ENCODE measurements around the gene MAPKAP1.

MAPKAP1 gene

GRCh38 chr9:125532412-125532811, 174.6 kb downstream of the MAPKAP1 start:
- H2BK120ac ChIP-seq (ENCODE audit: insufficient read depth, low read length, poor library complexity): no peak overlapping the region
- H2BK5ac ChIP-seq (ENCODE audit: low read depth, low read length, poor library complexity): no peak overlapping the region
- H3K36me3 ChIP-seq (ENCODE audit: control insufficient read depth in 1 of 2, insufficient read depth in 2 of 2, low read length in 2 of 2): no peaks in the 10 kb centered on the region
- H3K4me3 ChIP-seq (ENCODE audit: low read depth, low read length): no peak overlapping the region
- no peak overlapping the region for H2AFZ ChIP-seq (ENCODE audit: insufficient read depth, low read length, poor library complexity)
- no peaks in the 10 kb centered on the region for H3K27me3 ChIP-seq (ENCODE audit: insufficient read depth, low read length)
- no peak overlapping the region for H4K12ac ChIP-seq (ENCODE audit: low read depth, low read length)
- WGBS (ENCODE audit: extremely low coverage, insufficient coverage, insufficient read length): no CpG with 5 or more reads among the region's 3 CpGs
- no peak overlapping the region for H3K4ac ChIP-seq (ENCODE audit: low read depth, low read length)
- no peak overlapping the region for H2BK12ac ChIP-seq (ENCODE audit: low read length)
- H4K8ac ChIP-seq (ENCODE audit: low read depth, low read length): no peak overlapping the region
- DNase-seq: no peak
- no peak overlapping the region for H3K23ac ChIP-seq (ENCODE audit: low read length)
- no peak overlapping the region for H4K91ac ChIP-seq (ENCODE audit: low read depth, low read length)
- no peak overlapping the region for H2AK5ac ChIP-seq (ENCODE audit: low read length)
- no peak overlapping the region for H3K14ac ChIP-seq (ENCODE audit: low read length)
- no peak overlapping the region for H3K18ac ChIP-seq (ENCODE audit: low read length)
- H3K79me2 ChIP-seq (ENCODE audit: control insufficient read depth, insufficient read depth, low read length, poor library complexity): peaks cover 2% of the 10 kb centered on the region
- no peaks in the 10 kb centered on the region for H3K9me3 ChIP-seq (ENCODE audit: insufficient read depth, low read depth, low read length)
- peaks cover 6% of the 10 kb centered on the region for H3K79me1 ChIP-seq (ENCODE audit: low read length)
- peaks cover 7 to 11% of the 10 kb centered on the region in 2 experiments for H3K4me1 ChIP-seq (ENCODE audit: control insufficient read depth in 1 of 2, insufficient read depth in 2 of 2, low read length in 2 of 2)
- no peak overlapping the region for H3K4me2 ChIP-seq (ENCODE audit: low read length)
- H3K27ac ChIP-seq (ENCODE audit: low read depth, low read length): no peak overlapping the region
- no peak overlapping the region for H3K9ac ChIP-seq (ENCODE audit: low read length)

GRCh38 chr9:125529589-125530515, 177.2 kb downstream of the MAPKAP1 start:
- no peak overlapping the region for H4K8ac ChIP-seq (ENCODE audit: low read depth, low read length)
- no peaks in the 10 kb centered on the region for H3K79me1 ChIP-seq (ENCODE audit: low read length)
- no peak overlapping the region for H4K91ac ChIP-seq (ENCODE audit: low read depth, low read length)
- no peak overlapping the region for H3K23ac ChIP-seq (ENCODE audit: low read length)
- no peak overlapping the region for H2BK120ac ChIP-seq (ENCODE audit: insufficient read depth, low read length, poor library complexity)
- no peak overlapping the region for H2AK5ac ChIP-seq (ENCODE audit: low read length)
- H3K9me3 ChIP-seq (ENCODE audit: insufficient read depth, low read depth, low read length): no peaks in the 10 kb centered on the region
- H3K4ac ChIP-seq (ENCODE audit: low read depth, low read length): no peak overlapping the region
- H2BK12ac ChIP-seq (ENCODE audit: low read length): no peak overlapping the region
- no peak overlapping the region for H3K4me3 ChIP-seq (ENCODE audit: low read depth, low read length)
- H2AFZ ChIP-seq (ENCODE audit: insufficient read depth, low read length, poor library complexity): no peak overlapping the region
- no peaks in the 10 kb centered on the region for H3K27me3 ChIP-seq (ENCODE audit: insufficient read depth, low read length)
- no CpG with 5 or more reads among the region's 5 CpGs for WGBS (ENCODE audit: extremely low coverage, insufficient coverage, insufficient read length)
- H3K9ac ChIP-seq (ENCODE audit: low read length): no peak overlapping the region
- H3K4me1 ChIP-seq (ENCODE audit: control insufficient read depth in 1 of 2, insufficient read depth in 2 of 2, low read length in 2 of 2): peaks cover 2 to 3% of the 10 kb centered on the region in 2 experiments
- H3K18ac ChIP-seq (ENCODE audit: low read length): no peak overlapping the region
- no peak overlapping the region for H4K12ac ChIP-seq (ENCODE audit: low read depth, low read length)
- no peak for DNase-seq
- H3K36me3 ChIP-seq (ENCODE audit: control insufficient read depth in 1 of 2, insufficient read depth in 2 of 2, low read length in 2 of 2): no peaks in the 10 kb centered on the region
- H3K14ac ChIP-seq (ENCODE audit: low read length): no peak overlapping the region
- H3K27ac ChIP-seq (ENCODE audit: low read depth, low read length): no peak overlapping the region
- H2BK5ac ChIP-seq (ENCODE audit: low read depth, low read length, poor library complexity): no peak overlapping the region
- no peaks in the 10 kb centered on the region for H3K79me2 ChIP-seq (ENCODE audit: control insufficient read depth, insufficient read depth, low read length, poor library complexity)
- no peak overlapping the region for H3K4me2 ChIP-seq (ENCODE audit: low read length)

GRCh38 chr9:125529107-125529506, 177.9 kb downstream of the MAPKAP1 start:
- Histone ChIP-seq H4K12ac (ENCODE audit: low read depth, low read length) (no peak overlapping the region), H3K18ac (ENCODE audit: low read length) (no peak overlapping the region), H3K23ac (ENCODE audit: low read length) (no peak overlapping the region), H3K36me3 (ENCODE audit: control insufficient read depth in 1 of 2, insufficient read depth in 2 of 2, low read length in 2 of 2) (no peaks in the 10 kb centered on the region), H4K8ac (ENCODE audit: low read depth, low read length) (no peak overlapping the region), H3K4ac (ENCODE audit: low read depth, low read length) (no peak overlapping the region), H3K27me3 (ENCODE audit: insufficient read depth, low read length) (no peaks in the 10 kb centered on the region), H2BK12ac (ENCODE audit: low read length) (no peak overlapping the region), H2BK5ac (ENCODE audit: low read depth, low read length, poor library complexity) (no peak overlapping the region), H2BK120ac (ENCODE audit: insufficient read depth, low read length, poor library complexity) (no peak overlapping the region), H3K9ac (ENCODE audit: low read length) (no peak overlapping the region), H3K79me2 (ENCODE audit: control insufficient read depth, insufficient read depth, low read length, poor library complexity) (no peaks in the 10 kb centered on the region), H3K4me1 (ENCODE audit: control insufficient read depth in 1 of 2, insufficient read depth in 2 of 2, low read length in 2 of 2) (peaks cover 3% of the 10 kb centered on the region in 2 experiments), H3K9me3 (ENCODE audit: insufficient read depth, low read depth, low read length) (no peaks in the 10 kb centered on the region), H3K14ac (ENCODE audit: low read length) (no peak overlapping the region), H4K91ac (ENCODE audit: low read depth, low read length) (no peak overlapping the region), H2AK5ac (ENCODE audit: low read length) (no peak overlapping the region), H3K79me1 (ENCODE audit: low read length) (no peaks in the 10 kb centered on the region), H3K27ac (ENCODE audit: low read depth, low read length) (no peak overlapping the region), H2AFZ (ENCODE audit: insufficient read depth, low read length, poor library complexity) (no peak overlapping the region), H3K4me2 (ENCODE audit: low read length) (no peak overlapping the region), H3K4me3 (ENCODE audit: low read depth, low read length) (no peak overlapping the region)
- DNase-seq: no peak

- Histone ChIP-seq H2AFZ (ENCODE audit: insufficient read depth, low read length, poor library complexity) (no peak overlapping the region), H3K4me2 (ENCODE audit: low read length) (no peak overlapping the region), H3K9me3 (ENCODE audit: insufficient read depth, low read depth, low read length) (peaks cover 1% of the 10 kb centered on the region), H2AK5ac (ENCODE audit: low read length) (no peak overlapping the region), H3K79me2 (ENCODE audit: control insufficient read depth, insufficient read depth, low read length, poor library complexity) (no peaks in the 10 kb centered on the region), H3K9ac (ENCODE audit: low read length) (no peak overlapping the region), H2BK120ac (ENCODE audit: insufficient read depth, low read length, poor library complexity) (no peak overlapping the region), H4K8ac (ENCODE audit: low read depth, low read length) (no peak overlapping the region), H3K27me3 (ENCODE audit: insufficient read depth, low read length) (no peaks in the 10 kb centered on the region), H3K23ac (ENCODE audit: low read length) (no peak overlapping the region), H4K91ac (ENCODE audit: low read depth, low read length) (no peak overlapping the region), H3K4me3 (ENCODE audit: low read depth, low read length) (no peak overlapping the region), H4K12ac (ENCODE audit: low read depth, low read length) (no peak overlapping the region), H3K36me3 (ENCODE audit: control insufficient read depth in 1 of 2, insufficient read depth in 2 of 2, low read length in 2 of 2) (no peaks in the 10 kb centered on the region), H3K14ac (ENCODE audit: low read length) (no peak overlapping the region), H3K18ac (ENCODE audit: low read length) (no peak overlapping the region), H2BK5ac (ENCODE audit: low read depth, low read length, poor library complexity) (no peak overlapping the region), H3K79me1 (ENCODE audit: low read length) (no peaks in the 10 kb centered on the region), H3K27ac (ENCODE audit: low read depth, low read length) (no peak overlapping the region), H3K4ac (ENCODE audit: low read depth, low read length) (no peak overlapping the region), H3K4me1 (ENCODE audit: control insufficient read depth in 1 of 2, insufficient read depth in 2 of 2, low read length in 2 of 2) (peaks cover 3% of the 10 kb centered on the region in 2 experiments), H2BK12ac (ENCODE audit: low read length) (no peak overlapping the region)
- no peak for DNase-seq
- WGBS (ENCODE audit: extremely low coverage, insufficient coverage, insufficient read length): no CpG with 5 or more reads among the region's 9 CpGs
These were observed 179.5 kb downstream of the MAPKAP1 start for GRCh38 chr9:125527471-125528002.

Measured in trophoblast cell (in vitro differentiated cells and primary cell).